Measurements from ENCODE around the gene EEIG2.
"Not testable (repeated sequence)": the region's sequence is repeated elsewhere in the genome, so short reads cannot be mapped to it uniquely, and the experiment has no call there.

EEIG2 gene

GRCh38 chr1:108559215-108560186 lies at the start of gene EEIG2:
EEIG2 (plus strand) TSS chr1:108560100; CDS start chr1:108560429, 329 bp downstream.
- DNase-seq (ENCODE audit: low read depth) = peak; percentile 93
- TF ChIP-seq, protein P1, sequence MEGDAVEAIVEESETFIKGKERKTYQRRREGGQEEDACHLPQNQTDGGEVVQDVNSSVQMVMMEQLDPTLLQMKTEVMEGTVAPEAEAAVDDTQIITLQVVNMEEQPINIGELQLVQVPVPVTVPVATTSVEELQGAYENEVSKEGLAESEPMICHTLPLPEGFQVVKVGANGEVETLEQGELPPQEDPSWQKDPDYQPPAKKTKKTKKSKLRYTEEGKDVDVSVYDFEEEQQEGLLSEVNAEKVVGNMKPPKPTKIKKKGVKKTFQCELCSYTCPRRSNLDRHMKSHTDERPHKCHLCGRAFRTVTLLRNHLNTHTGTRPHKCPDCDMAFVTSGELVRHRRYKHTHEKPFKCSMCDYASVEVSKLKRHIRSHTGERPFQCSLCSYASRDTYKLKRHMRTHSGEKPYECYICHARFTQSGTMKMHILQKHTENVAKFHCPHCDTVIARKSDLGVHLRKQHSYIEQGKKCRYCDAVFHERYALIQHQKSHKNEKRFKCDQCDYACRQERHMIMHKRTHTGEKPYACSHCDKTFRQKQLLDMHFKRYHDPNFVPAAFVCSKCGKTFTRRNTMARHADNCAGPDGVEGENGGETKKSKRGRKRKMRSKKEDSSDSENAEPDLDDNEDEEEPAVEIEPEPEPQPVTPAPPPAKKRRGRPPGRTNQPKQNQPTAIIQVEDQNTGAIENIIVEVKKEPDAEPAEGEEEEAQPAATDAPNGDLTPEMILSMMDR (IDR thresholded peaks at IDR 0.05; ENCODE audit: insufficient read depth, low read depth, low read length, missing control alignments) = peak; percentile 77
- peak within 1 kb of the TSS; percentile 73 for H3K4me3 ChIP-seq (ENCODE audit: low read depth, low read length)

GRCh38 chr1:108511764-108512163 lies 48.1 kb upstream of the EEIG2 start:
- TF ChIP-seq, protein P1 (IDR thresholded peaks at IDR 0.05; ENCODE audit: insufficient read depth, low read depth, low read length, missing control alignments) = no peak
- H3K4me3 ChIP-seq (ENCODE audit: low read depth, low read length) = no peak overlapping the region
- no peak for DNase-seq (ENCODE audit: low read depth)

DNA sequence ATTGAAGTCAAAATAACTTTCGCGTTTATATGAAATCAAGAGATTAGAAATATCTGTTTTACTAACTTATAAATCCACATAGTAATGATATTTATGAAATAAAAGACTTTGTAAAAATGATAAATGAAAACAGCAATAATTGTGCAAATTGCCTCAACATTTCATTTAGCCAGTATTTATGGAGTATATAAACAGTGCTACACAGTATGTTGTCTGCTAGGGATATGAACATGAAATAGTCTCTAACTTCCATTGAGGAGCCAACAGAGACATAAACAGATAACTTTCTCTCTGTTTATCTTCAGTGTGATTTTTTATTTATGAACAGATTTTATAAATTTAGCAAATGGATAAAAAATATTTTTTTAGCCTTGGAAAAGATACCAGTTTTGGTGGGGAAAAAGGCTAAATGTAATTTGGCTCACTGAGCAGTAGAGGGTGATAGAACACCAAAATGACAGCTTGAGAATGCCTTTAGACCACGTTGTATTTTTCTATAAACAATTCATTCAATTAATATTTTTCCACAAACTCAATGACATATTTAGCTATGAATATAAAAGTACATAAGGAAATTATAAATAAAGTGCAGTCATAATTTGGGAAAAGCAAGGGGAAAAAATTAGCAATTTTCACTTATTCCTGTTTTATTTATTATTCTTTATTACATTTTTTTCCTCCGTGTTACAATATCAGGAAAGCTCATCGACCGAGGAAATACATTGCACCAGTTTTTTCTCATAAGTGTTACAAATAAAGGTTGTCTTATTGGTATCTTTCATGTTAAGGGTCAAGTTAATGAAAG lies 47.5 kb upstream of the EEIG2 start:
- H3K4me3 ChIP-seq (ENCODE audit: low read depth, low read length) = no peak overlapping the region
- peak; percentile 43 for DNase-seq (ENCODE audit: low read depth)
- TF ChIP-seq, protein P1 (IDR thresholded peaks at IDR 0.05; ENCODE audit: insufficient read depth, low read depth, low read length, missing control alignments) = peak; percentile 62

GRCh38 chr1:108513044-108513415 lies 46.9 kb upstream of the EEIG2 start:
- no peak overlapping the region for H3K4me3 ChIP-seq (ENCODE audit: low read depth, low read length)
- no peak for DNase-seq (ENCODE audit: low read depth)
- TF ChIP-seq, protein P1 (IDR thresholded peaks at IDR 0.05; ENCODE audit: insufficient read depth, low read depth, low read length, missing control alignments) = no peak

- not testable (repeated sequence) for DNase-seq (ENCODE audit: low read depth); H3K4me3 ChIP-seq (ENCODE audit: low read depth, low read length)
These were observed 46.0 kb upstream of the EEIG2 start for GRCh38 chr1:108513914-108514313.

- DNase-seq (ENCODE audit: low read depth); H3K4me3 ChIP-seq (ENCODE audit: low read depth, low read length): not testable (repeated sequence)
These were observed 42.5 kb upstream of the EEIG2 start for GRCh38 chr1:108517301-108517897.

DNA sequence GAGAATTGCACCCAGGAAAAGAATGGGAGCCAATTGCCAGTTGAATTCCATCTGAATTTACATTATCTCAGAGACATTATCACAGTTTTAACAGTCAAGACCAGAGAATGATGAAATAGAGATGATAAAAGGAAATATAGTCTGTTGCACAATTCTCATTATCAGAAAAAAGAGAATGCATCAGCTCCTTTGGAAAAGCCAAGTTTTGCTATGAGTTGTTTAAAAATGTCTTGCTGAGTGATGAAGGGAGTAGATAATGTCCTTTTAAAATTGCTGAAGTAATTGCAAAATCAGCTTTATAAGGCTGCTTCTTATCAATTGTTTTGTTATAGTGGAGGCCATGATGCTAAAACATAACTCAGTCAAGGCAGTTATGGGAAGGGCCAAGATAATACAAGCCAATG lies 37.9 kb upstream of the EEIG2 start:
- DNase-seq (ENCODE audit: low read depth) = no peak
- H3K4me3 ChIP-seq (ENCODE audit: low read depth, low read length) = no peak overlapping the region

More for the DNA sequence above, 37.9 kb upstream of the EEIG2 start:
- TF ChIP-seq, protein P1 (IDR thresholded peaks at IDR 0.05; ENCODE audit: insufficient read depth, low read depth, low read length, missing control alignments) = no peak

All from GM12865 (cell line).